Spleen (tissue), 7 donors: ENCODE data around the gene KLRB1.

Experiments
- POLR2A ChIP-seq, 3 donors: fragments of 450-650 bp; IDR thresholded peaks; one replicate each; pipeline ENCODE4 v1.5.1; 2017; ENCODE audit warnings: antibody characterized with exemption in 3 of 3, mild to moderate bottlenecking in 1 of 3
- POLR2AphosphoS5 ChIP-seq, 3 donors: sonication (generic); formaldehyde crosslinking; IDR thresholded peaks; one replicate each; pipeline ENCODE4 v1.5.1; 2017; ENCODE audit warnings: antibody characterized with exemption in 3 of 3
- TF ChIP-seq, protein P1 (sequence below), 11 experiments: fragments of 200-600 bp in 7 of 11; fragments of 450-650 bp in 4 of 11; sonication (generic) in 4 of 11; IDR thresholded peaks in 8 of 11; conservative IDR thresholded peaks in 3 of 11; 1 replicate in 7 of 11; 2 replicates in 4 of 11; pipeline versions ENCODE4 v1.4.0 to v1.8.0; 2016 to 2021; ENCODE audit warnings: antibody characterized with exemption in 11 of 11, inconsistent platforms in 4 of 11, mild to moderate bottlenecking in 1 of 11
- donor health status: DM: no; HTN: no; CAD: no; lungs with moderate emphysema.
- donor health status: DM: no; HTN: no; CAD: no.
- donor health status: DM: no; HTN: no; CAD: no.

- TF ChIP-seq, protein P1, sequence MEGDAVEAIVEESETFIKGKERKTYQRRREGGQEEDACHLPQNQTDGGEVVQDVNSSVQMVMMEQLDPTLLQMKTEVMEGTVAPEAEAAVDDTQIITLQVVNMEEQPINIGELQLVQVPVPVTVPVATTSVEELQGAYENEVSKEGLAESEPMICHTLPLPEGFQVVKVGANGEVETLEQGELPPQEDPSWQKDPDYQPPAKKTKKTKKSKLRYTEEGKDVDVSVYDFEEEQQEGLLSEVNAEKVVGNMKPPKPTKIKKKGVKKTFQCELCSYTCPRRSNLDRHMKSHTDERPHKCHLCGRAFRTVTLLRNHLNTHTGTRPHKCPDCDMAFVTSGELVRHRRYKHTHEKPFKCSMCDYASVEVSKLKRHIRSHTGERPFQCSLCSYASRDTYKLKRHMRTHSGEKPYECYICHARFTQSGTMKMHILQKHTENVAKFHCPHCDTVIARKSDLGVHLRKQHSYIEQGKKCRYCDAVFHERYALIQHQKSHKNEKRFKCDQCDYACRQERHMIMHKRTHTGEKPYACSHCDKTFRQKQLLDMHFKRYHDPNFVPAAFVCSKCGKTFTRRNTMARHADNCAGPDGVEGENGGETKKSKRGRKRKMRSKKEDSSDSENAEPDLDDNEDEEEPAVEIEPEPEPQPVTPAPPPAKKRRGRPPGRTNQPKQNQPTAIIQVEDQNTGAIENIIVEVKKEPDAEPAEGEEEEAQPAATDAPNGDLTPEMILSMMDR (IDR thresholded peaks at IDR 0.05 in 8 of 11, conservative IDR thresholded peaks at IDR 0.05 in 3 of 11), result no peak
- TF ChIP-seq POLR2A (IDR thresholded peaks at IDR 0.05), result no peak
- TF ChIP-seq POLR2AphosphoS5 (IDR thresholded peaks at IDR 0.05), result no peak
These were observed 17.3 kb downstream of the KLRB1 start for GRCh38 chr12:9590441-9590840.
